Measurements from ENCODE around the gene HSD17B3. TPM values are rescaled to one million over a fixed set of nuclear protein-coding genes. Genes with fewer than 3 reads are reported as not detected.
A peak's percentile ranks its signal among the peaks of the same experiment; 100 is the strongest.
"Not testable (repeated sequence)": the region's sequence is repeated elsewhere in the genome, so short reads cannot be mapped to it uniquely, and the experiment has no call there.

HSD17B3 gene
- polyA plus RNA-seq, 1 of the 3 experiments (the other 2 are of a cell fraction): 0.51 TPM

DNA sequence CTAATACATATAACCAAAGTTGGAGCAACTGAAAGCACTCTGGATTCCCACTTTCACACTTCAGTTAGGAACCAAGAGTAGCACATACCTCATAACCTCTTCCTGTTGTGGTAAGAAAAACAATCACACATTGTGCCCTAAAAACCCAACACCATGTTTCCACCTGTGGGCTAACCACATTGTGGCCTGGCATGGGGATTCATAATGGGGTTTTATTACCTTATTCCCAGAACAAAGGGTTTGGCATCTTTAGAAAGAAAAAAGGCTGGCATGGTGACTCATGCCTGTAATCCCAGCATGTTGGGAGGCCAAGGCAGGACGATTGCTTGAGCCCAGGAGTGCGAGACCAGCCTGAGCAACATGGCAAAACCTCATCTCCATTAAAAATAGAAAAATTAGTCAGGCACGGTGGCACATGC, 60.6 kb downstream of the HSD17B3 start:
- Histone ChIP-seq H3K27ac (ENCODE audit: low read depth in 2 of 2, low read length in 1 of 2) (no peak overlapping the region), H3K9ac (no peak overlapping the region), H3K9me3 (no peaks in the 10 kb centered on the region), H2AFZ (ENCODE audit: low read depth) (no peak overlapping the region), H4K20me1 (ENCODE audit: insufficient read depth) (no peaks in the 10 kb centered on the region), H3K4me2 (no peak overlapping the region), H3K36me3 (replicated peaks in 1 of 2; ENCODE audit: control insufficient read depth in 1 of 2, insufficient read depth in 2 of 2, low read length in 1 of 2) (no peaks in the 10 kb centered on the region), H3K4me1 (ENCODE audit: control insufficient read depth in 1 of 2, insufficient read depth in 2 of 2, low read depth in 1 of 2, low read length in 1 of 2) (no peaks in the 10 kb centered on the region; a peak in 1 of 4 replicates), H3K9me2 (no peaks in the 10 kb centered on the region), H3K4me3 (ENCODE audit: low read depth in 2 of 2, low read length in 1 of 2) (no peak overlapping the region), H3K27me3 (ENCODE audit: insufficient read depth) (no peaks in the 10 kb centered on the region), H3F3A (replicated peaks; ENCODE audit: insufficient read depth) (no peaks in the 10 kb centered on the region), H3K79me2 (ENCODE audit: insufficient read depth) (no peaks in the 10 kb centered on the region)
- whole genome bisulfite sequencing (ENCODE audit: low lambda C conversion rate): 50% methylated on average over 3 of the region's 3 CpGs
- POLR2A ChIA-PET: no interaction called here
- CTCF ChIA-PET: no interaction called here
- TF ChIP-seq NRF1 (IDR thresholded peaks at IDR 0.05; ENCODE audit: low read depth, low read length) (no peak), FOSL2 (IDR thresholded peaks at IDR 0.05; ENCODE audit: borderline replicate concordance, low read depth) (0 out of 2 replicates have a peak, but pooled peaks have one; percentile 14)
- DNase-seq: no peak

DNA sequence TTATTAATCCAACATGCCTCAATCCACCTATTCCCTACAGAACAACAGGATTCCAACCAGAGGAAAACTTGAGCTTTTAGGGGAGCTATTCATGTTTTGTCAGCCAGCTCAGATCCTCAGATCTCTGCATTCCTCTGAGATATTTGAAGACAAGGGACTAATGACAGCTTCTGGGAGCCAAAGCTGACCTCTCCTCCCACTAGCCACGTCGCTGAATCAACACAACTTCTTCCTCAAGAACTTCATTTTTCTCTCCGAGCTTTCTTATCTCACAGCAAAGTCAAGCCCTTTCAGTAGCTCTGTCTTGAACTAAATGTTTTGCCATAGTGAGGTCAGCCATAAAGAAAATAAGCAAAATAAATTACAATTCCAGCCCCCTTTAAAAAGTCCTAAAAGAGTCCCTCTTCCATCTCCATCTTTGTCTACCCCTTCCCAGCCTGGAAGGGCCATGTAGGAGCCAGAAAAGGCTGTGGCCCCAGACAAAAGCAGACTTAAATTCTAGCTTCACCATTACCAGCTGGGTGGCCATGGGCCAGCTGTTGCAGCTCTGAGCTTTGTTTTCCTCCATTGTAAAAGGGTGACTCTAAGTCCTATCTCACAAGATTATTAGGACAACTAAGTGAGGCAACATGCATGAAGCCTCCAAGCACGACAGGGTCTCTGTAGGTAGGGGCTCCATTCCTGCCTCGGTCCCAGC, 65.0 kb downstream of the HSD17B3 start:
- no peaks in the 10 kb centered on the region for H3K27me3 ChIP-seq (ENCODE audit: insufficient read depth)
- H2AFZ ChIP-seq (ENCODE audit: low read depth): no peak overlapping the region
- no peaks in the 10 kb centered on the region for H3K79me2 ChIP-seq (ENCODE audit: insufficient read depth)
- H3K27ac ChIP-seq (ENCODE audit: low read depth in 2 of 2, low read length in 1 of 2): no peak overlapping the region
- H3K36me3 ChIP-seq (replicated peaks in 1 of 2; ENCODE audit: control insufficient read depth in 1 of 2, insufficient read depth in 2 of 2, low read length in 1 of 2): no peaks in the 10 kb centered on the region
- H3F3A ChIP-seq (replicated peaks; ENCODE audit: insufficient read depth): no peaks in the 10 kb centered on the region
- TF ChIP-seq FOXM1 (IDR thresholded peaks at IDR 0.05; ENCODE audit: low read depth): no peak
- no peak for TF ChIP-seq NRF1 (IDR thresholded peaks at IDR 0.05; ENCODE audit: low read depth, low read length)
- TF ChIP-seq JUND (IDR thresholded peaks at IDR 0.05): no peak
- no peak for TF ChIP-seq FOXJ3 (CRISPR knock-in tag; IDR thresholded peaks at IDR 0.05)
- no peak for TF ChIP-seq EP300 (IDR thresholded peaks at IDR 0.05; ENCODE audit: borderline replicate concordance in 1 of 2, low read depth in 1 of 2, low read length in 1 of 2)
- TF ChIP-seq MEF2A (IDR thresholded peaks at IDR 0.05; ENCODE audit: borderline replicate concordance, low read depth): no peak
- TF ChIP-seq RAD21 (IDR thresholded peaks at IDR 0.05; ENCODE audit: low read length): no peak
- no peak for TF ChIP-seq RCOR1 (IDR thresholded peaks at IDR 0.05; ENCODE audit: low read length)
- TF ChIP-seq MXI1 (IDR thresholded peaks at IDR 0.05; ENCODE audit: low read depth, low read length): no peak
- no peaks in the 10 kb centered on the region for H4K20me1 ChIP-seq (ENCODE audit: insufficient read depth)
- 63% methylated on average over 5 of the region's 5 CpGs for WGBS (ENCODE audit: low lambda C conversion rate)
- ChIA-PET CTCF (interaction anchor here (0.5 to 1.1 kb wide), 3 partner anchors 11 to 90 kb away, joined by 3 to 5 read pairs (median 3); no protein-coding TSS in a partner anchor), POLR2A (no interaction called here)
- H3K4me2 ChIP-seq: no peak overlapping the region
- no peaks in the 10 kb centered on the region for H3K9me2 ChIP-seq
- no peaks in the 10 kb centered on the region for H3K9me3 ChIP-seq
- H3K4me3 ChIP-seq (ENCODE audit: low read depth in 2 of 2, low read length in 1 of 2): no peak overlapping the region
- no peak overlapping the region for H3K9ac ChIP-seq
- no peak for DNase-seq
- H3K4me1 ChIP-seq (ENCODE audit: control insufficient read depth in 1 of 2, insufficient read depth in 2 of 2, low read depth in 1 of 2, low read length in 1 of 2): no peaks in the 10 kb centered on the region

GRCh38 chr9:96236337-96236736, 65.6 kb downstream of the HSD17B3 start:
- POLR2A ChIA-PET; H3K4me2 ChIP-seq; H3K9me2 ChIP-seq; H3K9ac ChIP-seq; DNase-seq; H3K9me3 ChIP-seq; H3K4me3 ChIP-seq (ENCODE audit: low read depth in 2 of 2, low read length in 1 of 2); H3K27me3 ChIP-seq (ENCODE audit: insufficient read depth); H3K4me1 ChIP-seq (ENCODE audit: control insufficient read depth in 1 of 2, insufficient read depth in 2 of 2, low read depth in 1 of 2, low read length in 1 of 2); H3K27ac ChIP-seq (ENCODE audit: low read depth in 2 of 2, low read length in 1 of 2); H2AFZ ChIP-seq (ENCODE audit: low read depth); H4K20me1 ChIP-seq (ENCODE audit: insufficient read depth); H3F3A ChIP-seq (replicated peaks; ENCODE audit: insufficient read depth); H3K79me2 ChIP-seq (ENCODE audit: insufficient read depth); H3K36me3 ChIP-seq (replicated peaks in 1 of 2; ENCODE audit: control insufficient read depth in 1 of 2, insufficient read depth in 2 of 2, low read length in 1 of 2): not testable (repeated sequence)
- CTCF ChIA-PET: interaction anchor here (1.0 to 1.1 kb wide), 2 partner anchors 12 to 91 kb away, joined by 3 to 5 read pairs; no protein-coding TSS in a partner anchor
- WGBS (ENCODE audit: low lambda C conversion rate): 71% methylated on average over 6 of the region's 6 CpGs

Measured in SK-N-SH (cell line).